Stimulated activated CD8-positive, alpha-beta memory T cell treated with anti-CD3 and anti-CD28 coated beads, Interleukin-4, amount 100 ng/mL, for 4 hours (primary cell): ENCODE data around the gene C2orf74.

Experiments
- DNase-seq, 2 donors: peaks; one replicate each; pipeline ENCODE4 v3.0.0-alpha.2; 2020; ENCODE audit warnings: low read depth in 2 of 2, low spot score in 1 of 2

Gene C2orf74

GRCh38 chr2:61210332-61210981, 48.5 kb downstream of the C2orf74 start:
- DNase-seq = no peak

- no peak for DNase-seq
These were observed 52.2 kb downstream of the C2orf74 start for GRCh38 chr2:61214171-61214570.
